GM03348 (cell line): ENCODE results near the gene CARD9.
"Not testable (repeated sequence)": the region's sequence is repeated elsewhere in the genome, so short reads cannot be mapped to it uniquely, and the experiment has no call there.

Experiments
- DNase-seq: peaks from one replicate; pipeline ENCODE4 v3.0.0; 2012; ENCODE audit warnings: low spot score

Gene CARD9

DNA sequence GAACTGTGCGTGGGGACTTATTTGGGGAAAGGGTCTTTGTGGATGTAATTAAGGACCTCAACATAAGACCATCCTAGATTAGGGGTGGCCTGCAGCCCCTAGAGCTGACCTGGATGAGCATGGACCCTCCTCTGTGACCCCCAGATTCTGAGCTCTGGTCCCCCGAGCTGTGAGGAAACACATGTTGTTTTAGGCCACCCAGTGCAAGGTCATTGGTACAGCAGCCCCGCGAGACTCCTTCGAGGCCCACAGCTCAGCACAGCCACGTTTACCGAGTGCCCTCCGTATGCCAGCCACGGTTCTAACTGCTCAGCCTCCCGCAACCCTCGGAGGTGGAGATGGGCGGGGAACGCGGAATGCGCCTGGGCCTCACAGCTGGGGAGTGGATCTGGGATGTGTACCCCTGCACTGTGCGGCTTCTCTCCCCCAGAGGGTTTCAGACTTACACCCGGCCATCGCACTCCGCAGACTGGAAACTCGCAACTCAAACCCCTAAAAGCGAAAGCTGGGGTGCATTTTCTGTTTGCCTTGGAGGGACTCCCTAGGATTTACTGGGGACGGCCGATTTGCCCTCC is 50.6 kb downstream of the CARD9 start:
- DNase-seq = no peak

DNA sequence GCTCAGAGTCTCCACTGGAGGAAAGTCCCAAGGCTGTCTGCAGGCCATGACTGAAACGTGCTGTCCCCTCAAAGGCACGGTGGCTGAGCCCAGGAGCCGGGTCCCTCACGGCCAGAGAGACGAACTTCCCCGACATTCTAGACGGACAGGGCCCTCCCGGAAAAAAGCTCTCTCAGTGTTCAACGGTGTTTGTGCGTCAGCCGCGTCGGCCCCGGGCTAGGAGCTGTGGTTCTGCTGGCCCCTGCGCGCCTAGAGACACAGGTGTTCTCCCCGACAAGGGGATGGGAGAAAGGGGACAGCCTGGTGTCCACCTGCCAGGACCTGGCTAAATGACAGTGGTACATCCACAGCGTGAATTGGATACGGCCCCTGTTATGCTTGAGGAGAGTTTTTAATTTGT is 51.9 kb downstream of the CARD9 start:
- DNase-seq = no peak

DNA sequence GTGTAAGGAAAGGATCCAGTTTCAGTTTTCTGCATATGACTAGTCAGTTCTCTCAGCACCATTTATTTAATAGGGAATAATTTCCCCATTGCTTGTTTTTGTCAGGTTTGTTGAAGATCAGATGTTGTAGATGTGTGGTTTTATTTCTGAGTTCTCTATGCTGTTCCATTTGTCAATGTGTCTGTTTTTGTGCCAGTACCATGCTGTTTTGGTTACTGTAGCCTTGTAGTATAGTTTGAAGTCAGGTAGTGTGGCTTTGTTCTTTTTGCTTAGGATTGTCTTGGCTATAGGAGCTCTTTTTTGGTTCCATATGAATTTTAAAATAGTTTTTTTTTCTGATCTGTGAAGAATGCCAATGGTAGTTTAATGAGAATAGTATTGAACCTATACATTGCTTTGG is 52.5 kb downstream of the CARD9 start:
- DNase-seq = not testable (repeated sequence)

DNA sequence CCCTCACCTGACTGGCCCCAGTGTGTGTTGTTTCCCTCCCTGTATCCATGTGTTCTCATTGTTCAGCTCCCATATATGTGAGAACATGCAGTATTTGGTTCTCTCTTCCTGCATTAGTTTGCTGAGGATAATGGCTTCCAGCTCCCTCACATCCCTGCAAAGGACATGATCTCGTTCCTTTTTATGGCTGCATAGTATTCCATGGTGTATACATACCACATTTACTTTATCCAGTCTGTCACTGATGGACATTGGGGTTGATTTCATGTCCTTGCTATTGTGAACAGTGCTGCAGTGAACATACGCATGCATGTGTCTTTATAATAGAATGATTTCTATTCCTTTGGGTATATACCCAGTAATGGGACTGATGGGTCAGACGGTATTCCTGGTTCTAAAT is 53.5 kb downstream of the CARD9 start:
- not testable (repeated sequence) for DNase-seq

DNA sequence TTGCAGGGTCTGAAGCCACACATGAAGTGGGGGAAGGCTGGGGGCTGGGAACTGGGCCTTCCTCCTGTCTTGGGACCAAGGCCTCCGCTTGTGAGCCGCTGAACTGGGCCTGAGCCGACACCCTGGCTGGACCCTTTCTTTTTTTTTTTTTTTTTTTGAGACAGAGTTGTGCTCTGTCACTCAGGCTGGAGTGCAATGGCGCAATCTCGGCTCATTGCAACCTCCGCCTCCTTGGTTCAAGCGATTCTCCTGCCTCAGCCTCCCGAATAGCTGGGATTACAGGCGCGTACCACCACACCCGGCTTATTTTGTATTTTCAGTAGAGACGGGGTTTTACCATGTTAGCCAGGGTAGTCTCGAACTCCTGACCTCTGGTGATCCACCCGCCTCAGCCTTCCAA is 54.2 kb downstream of the CARD9 start:
- not testable (repeated sequence) for DNase-seq

DNA sequence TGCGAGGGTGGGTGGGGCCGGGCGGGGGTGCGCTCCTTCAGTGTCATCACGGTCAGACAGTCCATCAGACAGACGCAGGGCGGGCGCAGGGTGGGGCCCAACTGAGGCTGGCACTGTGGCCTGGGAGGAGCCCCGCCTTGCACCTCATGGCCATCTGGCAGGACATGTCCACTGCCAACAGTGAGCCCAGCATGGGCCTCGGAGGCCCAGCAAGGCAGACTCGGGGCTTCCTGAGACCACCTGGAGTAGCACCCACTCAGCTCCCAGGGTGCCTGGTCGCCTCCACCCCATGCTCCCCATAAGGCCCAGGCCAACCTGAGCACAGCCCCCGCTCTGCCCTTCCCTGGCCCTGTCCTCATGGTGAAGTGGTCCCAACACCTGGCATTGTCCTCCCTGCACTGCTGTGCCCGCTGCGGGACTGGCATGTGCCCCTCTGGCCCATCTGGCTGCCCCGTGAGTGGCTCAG is 54.7 kb downstream of the CARD9 start:
- no peak for DNase-seq

DNA sequence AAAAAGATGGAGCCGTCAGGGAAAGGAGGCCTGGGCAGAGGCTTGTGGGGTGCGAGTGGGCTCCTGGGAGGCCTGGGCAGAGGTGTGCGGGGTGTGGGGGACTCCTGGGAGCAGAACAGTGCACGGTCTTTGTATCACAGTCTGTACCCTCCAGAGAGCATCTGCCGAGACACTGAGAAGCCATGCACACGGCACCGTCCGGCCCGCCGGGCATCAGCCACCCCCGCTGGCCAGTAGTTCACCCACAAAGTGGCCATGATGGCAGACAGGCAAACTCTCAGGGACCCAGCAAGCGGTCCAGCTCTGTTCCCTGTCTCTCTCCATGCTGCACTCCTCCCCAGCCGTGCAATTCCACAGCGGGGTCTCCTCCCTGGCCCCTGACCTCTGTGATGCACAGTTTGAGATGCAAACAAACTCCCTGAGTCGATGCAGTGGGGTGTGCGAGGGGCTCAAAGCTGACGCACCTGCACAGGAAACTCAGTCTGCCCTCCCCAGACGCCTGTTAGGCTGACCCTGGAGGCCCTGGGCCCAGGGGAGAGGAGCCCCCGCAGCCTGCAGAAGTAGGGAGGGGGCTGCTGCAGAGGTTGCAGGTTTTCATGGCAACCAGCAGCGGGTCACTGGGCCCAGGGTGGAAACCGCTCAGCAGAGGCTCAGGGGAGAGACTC is 55.2 kb downstream of the CARD9 start:
- DNase-seq = no peak

DNA sequence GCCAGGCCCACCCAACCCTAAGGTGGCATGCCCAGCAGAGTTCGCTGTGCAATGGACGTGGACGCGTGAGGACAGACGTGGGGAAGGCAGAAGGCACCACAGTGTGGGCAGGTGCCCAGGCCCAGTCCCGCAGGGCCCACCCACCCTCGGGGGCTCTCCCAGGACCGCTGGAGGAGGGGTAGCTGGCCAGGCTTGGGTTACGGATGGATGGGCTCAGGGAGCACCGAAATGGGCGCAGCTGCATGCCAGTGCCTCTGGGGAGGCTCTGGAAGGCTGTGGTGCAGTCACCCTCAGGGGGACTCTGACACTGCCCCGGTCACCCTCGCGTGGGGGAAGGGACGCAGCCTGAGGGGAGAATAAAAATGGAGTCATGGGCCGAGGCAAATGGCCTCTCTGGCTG is 55.8 kb downstream of the CARD9 start:
- no peak for DNase-seq

DNA sequence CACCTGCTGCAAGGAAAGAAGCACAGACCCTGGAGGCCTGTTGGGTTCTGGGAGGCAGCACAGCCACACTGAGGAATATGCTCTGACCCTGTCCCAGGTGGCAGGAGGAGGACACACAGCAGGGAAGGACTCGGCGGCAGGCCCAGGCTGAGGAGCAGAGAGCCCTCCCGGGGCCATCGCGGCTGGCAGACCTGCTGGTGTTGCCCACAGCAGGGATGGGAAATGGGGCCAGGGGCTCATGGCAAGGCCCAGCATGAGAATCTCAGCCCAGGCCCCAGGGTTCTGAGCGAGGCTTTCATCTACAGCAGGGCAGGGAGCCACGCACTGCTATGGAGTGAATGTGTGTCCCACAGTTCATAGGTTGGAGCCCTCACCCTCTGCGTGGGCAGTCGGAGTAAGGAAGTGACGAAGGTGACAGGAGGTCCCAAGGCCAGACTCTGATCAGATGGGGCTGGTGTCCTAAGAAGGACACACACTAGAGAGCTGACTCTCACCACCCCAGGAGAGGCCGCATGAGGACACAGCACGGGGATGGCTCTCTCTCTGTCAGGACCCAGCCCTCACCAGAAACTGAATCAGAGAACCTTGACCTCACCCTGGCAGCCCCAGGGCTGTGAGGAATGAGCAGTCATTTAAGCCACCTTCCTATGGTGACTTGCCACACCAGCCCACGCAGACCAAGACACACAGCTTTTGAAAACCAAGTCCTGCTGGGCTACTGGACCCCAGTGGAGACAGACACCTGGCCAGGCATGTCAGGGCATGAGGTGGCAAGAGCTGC is 56.4 kb downstream of the CARD9 start:
- no peak for DNase-seq

DNA sequence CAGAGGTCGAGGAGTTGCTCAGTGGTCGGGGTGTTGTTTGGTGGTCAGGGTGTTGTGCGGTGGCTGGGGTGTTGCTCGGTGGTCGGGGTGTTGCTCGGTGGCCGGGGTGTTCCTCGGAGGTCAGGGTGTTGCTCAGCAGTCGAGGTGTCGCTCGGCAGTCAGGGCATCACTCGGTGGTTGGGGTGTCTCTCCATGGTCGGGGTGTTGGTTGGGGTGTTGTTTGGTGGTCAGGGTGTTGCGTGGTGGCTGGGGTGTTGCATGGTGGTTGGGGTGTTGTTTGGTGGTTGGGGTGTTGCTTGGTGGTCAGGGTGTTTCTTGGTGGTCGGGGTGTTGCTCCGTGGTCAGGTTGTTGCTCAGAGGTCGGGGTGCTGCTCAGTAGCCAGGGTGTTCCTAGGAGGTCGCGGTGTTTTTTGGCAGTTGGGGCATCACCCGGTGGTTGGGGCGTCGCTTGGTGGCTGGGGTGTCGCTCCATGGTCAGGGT is 57.2 kb downstream of the CARD9 start:
- DNase-seq = no peak

DNA sequence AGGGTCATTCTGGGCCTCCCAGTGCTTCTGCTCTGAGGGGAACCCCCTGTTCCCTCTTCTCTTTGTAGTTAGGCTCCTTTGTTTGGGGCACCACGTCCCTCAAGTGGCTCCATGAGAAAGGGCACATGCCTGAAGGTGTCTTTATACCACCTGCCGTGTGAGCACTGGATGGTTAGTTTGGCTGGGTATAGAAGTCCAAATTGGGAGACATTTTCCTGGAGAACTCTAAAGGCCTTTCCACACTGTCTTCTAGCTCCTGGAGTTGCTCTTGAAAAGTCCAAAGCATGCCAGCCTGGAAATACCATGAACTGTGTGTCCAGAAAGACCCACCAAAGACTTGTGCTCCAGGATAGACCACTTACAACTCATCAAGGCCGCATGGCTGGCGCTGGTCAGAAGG is 58.5 kb downstream of the CARD9 start:
- no peak for DNase-seq

DNA sequence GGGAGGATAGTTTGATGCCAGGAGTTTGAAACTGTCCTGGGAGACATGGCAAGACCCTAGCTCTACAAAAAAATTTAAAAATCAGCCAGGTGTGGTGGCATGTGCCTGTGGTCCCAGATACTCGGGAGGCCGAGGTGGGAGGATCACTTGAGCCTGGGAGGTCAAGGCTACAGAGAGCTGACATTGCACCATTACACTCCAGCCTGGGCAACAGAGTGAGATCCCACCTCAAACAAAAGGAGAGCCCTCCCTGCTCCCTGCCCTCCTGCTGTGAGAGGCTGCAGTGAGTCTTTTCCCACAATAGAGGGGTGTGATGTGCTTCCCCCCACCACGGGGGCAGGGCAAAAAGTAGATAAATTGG is 59.4 kb downstream of the CARD9 start:
- no peak for DNase-seq
